H9 (cell line): ENCODE measurements around the gene THY1. TPM values are rescaled to one million over a fixed set of nuclear protein-coding genes. Genes with fewer than 3 reads are reported as not detected.

Experiments
- DNase-seq: peaks from one replicate; pipeline ENCODE4 v3.0.0-alpha.2; 2017
- H2AFZ ChIP-seq: one replicate; pipeline ENCODE4 v1.6.1; 2013; ENCODE audit warnings: mild to moderate bottlenecking, low read length, control low read depth, moderate library complexity
- H2AK5ac ChIP-seq: 2 replicates; pipeline ENCODE4 v1.6.1; 2013; ENCODE audit warnings: low read length, control low read depth, mixed read lengths; ENCODE audit not compliant: insufficient read length
- H2BK120ac ChIP-seq: one replicate; pipeline ENCODE4 v1.6.1; 2013; ENCODE audit warnings: low read depth, mild to moderate bottlenecking, low read length, control low read depth, inconsistent platforms; ENCODE audit not compliant: poor library complexity, severe bottlenecking
- H2BK12ac ChIP-seq: 2 replicates; pipeline ENCODE4 v1.6.1; 2013; ENCODE audit warnings: low read length, control low read depth, mixed read lengths, low read depth; ENCODE audit not compliant: insufficient read length
- H2BK15ac ChIP-seq: 2 replicates; pipeline ENCODE4 v1.6.1; 2013; ENCODE audit warnings: low read depth, low read length, control low read depth
- H2BK20ac ChIP-seq: one replicate; pipeline ENCODE4 v1.6.1; 2013; ENCODE audit warnings: low read depth, mild to moderate bottlenecking, low read length, control low read depth, inconsistent platforms; ENCODE audit not compliant: poor library complexity, severe bottlenecking
- H2BK5ac ChIP-seq: 2 replicates; pipeline ENCODE4 v1.6.1; 2013; ENCODE audit warnings: low read length, control low read depth, mixed read lengths; ENCODE audit not compliant: insufficient read length
- H3K14ac ChIP-seq: 2 replicates; pipeline ENCODE4 v1.6.1; 2013; ENCODE audit warnings: low read length, control low read depth; ENCODE audit not compliant: insufficient read depth
- H3K18ac ChIP-seq: 2 replicates; pipeline ENCODE4 v1.6.1; 2013; ENCODE audit warnings: low read depth, mild to moderate bottlenecking, mixed read lengths, low read length, control low read depth; ENCODE audit not compliant: insufficient read length
- H3K23ac ChIP-seq: 2 replicates; pipeline ENCODE4 v1.6.1; 2013; ENCODE audit warnings: low read length, control low read depth, mixed read lengths, low read depth; ENCODE audit not compliant: insufficient read length
- H3K23me2 ChIP-seq: 2 replicates; pipeline ENCODE4 v1.6.1; 2013; ENCODE audit warnings: low read depth, mild to moderate bottlenecking, mixed read lengths, low read length, control low read depth; ENCODE audit not compliant: insufficient read length, poor library complexity, severe bottlenecking
- H3K27ac ChIP-seq: 2 replicates; pipeline ENCODE4 v1.5.1; 2013; ENCODE audit warnings: low read length, control low read depth, mixed read lengths, low read depth; ENCODE audit not compliant: insufficient read length
- H3K27me3 ChIP-seq: 2 replicates; pipeline ENCODE4 v1.6.1; 2013; ENCODE audit warnings: low read length, control low read depth, inconsistent platforms; ENCODE audit not compliant: insufficient read depth
- H3K4ac ChIP-seq: 2 replicates; pipeline ENCODE4 v1.6.1; 2013; ENCODE audit warnings: low read depth, mild to moderate bottlenecking, control low read depth, inconsistent platforms, low read length, moderate library complexity
- H3K4me1 ChIP-seq: 2 replicates; pipeline ENCODE4 v1.6.1; 2013; ENCODE audit warnings: low read length, control low read depth, inconsistent platforms; ENCODE audit not compliant: insufficient read depth
- H3K4me2 ChIP-seq: 2 replicates; pipeline ENCODE4 v1.6.1; 2013; ENCODE audit warnings: low read length, control low read depth, mixed read lengths; ENCODE audit not compliant: insufficient read length, insufficient read depth
- H3K56ac ChIP-seq: 2 replicates; pipeline ENCODE4 v1.6.1; 2013; ENCODE audit warnings: low read depth, mild to moderate bottlenecking, mixed read lengths, low read length, control low read depth; ENCODE audit not compliant: insufficient read length
- H3K79me1 ChIP-seq: 2 replicates; pipeline ENCODE4 v1.6.1; 2013; ENCODE audit warnings: low read depth, mild to moderate bottlenecking, moderate library complexity, low read length, control low read depth, inconsistent platforms; ENCODE audit not compliant: insufficient read depth, poor library complexity, severe bottlenecking
- H3K79me2 ChIP-seq: 2 replicates; pipeline ENCODE4 v1.6.1; 2013; ENCODE audit warnings: low read length, control low read depth, inconsistent platforms; ENCODE audit not compliant: insufficient read depth
- H3K9ac ChIP-seq: 2 replicates; pipeline ENCODE4 v1.6.1; 2013; ENCODE audit warnings: low read length, control low read depth, mixed read lengths; ENCODE audit not compliant: insufficient read length; ENCODE audit errors: extremely low read depth
- H3K9me3 ChIP-seq: one replicate; pipeline ENCODE4 v1.6.1; 2013; ENCODE audit warnings: low read depth, low read length, inconsistent platforms; ENCODE audit not compliant: control insufficient read depth
- H3T11ph ChIP-seq: one replicate; pipeline ENCODE4 v1.6.1; 2013; ENCODE audit warnings: mild to moderate bottlenecking, low read length, control low read depth, inconsistent platforms
- H4K20me1 ChIP-seq: one replicate; pipeline ENCODE4 v1.6.1; 2013; ENCODE audit not compliant: control insufficient read depth, insufficient read length, insufficient read depth
- H4K5ac ChIP-seq: 2 replicates; pipeline ENCODE4 v1.6.1; 2013; ENCODE audit warnings: low read depth, mild to moderate bottlenecking, mixed read lengths, low read length, control low read depth; ENCODE audit not compliant: insufficient read length
- H4K8ac ChIP-seq: replicated peaks from 2 replicates; pipeline ENCODE4 v1.6.1; 2013; ENCODE audit warnings: low read length, control low read depth, mixed read lengths, low read depth; ENCODE audit not compliant: insufficient read length
- H4K91ac ChIP-seq: 2 replicates; pipeline ENCODE4 v1.6.1; 2013; ENCODE audit warnings: low read depth, mild to moderate bottlenecking, moderate library complexity, mixed read lengths, low read length, control low read depth; ENCODE audit not compliant: insufficient read length
- H3K27ac Mint-ChIP-seq, 3 experiments: 2 replicates in 2 of 3; 3 replicates in 1 of 3; pipeline ENCODE4 v1.8.0; 2020 to 2021; ENCODE audit warnings: mixed read lengths in 3 of 3, mild to moderate bottlenecking in 1 of 3, moderate library complexity in 1 of 3
- H3K27me3 Mint-ChIP-seq: 2 replicates; pipeline ENCODE4 v1.8.0; 2021; ENCODE audit warnings: low read depth, mild to moderate bottlenecking, moderate library complexity, mixed read lengths
- H3K36me3 Mint-ChIP-seq, 3 experiments: 2 replicates in 2 of 3; 3 replicates in 1 of 3; pipeline ENCODE4 v1.8.0; 2020 to 2021; ENCODE audit warnings: low read depth in 3 of 3, mixed read lengths in 3 of 3; ENCODE audit not compliant: insufficient read depth in 1 of 3
- H3K4me1 Mint-ChIP-seq, 2 experiments: 2 replicates each; pipeline ENCODE4 v1.8.0; 2020; ENCODE audit warnings: mixed read lengths in 2 of 2
- H3K4me3 Mint-ChIP-seq, 2 experiments: 2 replicates in 1 of 2; 3 replicates in 1 of 2; pipeline ENCODE4 v1.8.0; 2020 to 2021; ENCODE audit warnings: mild to moderate bottlenecking in 2 of 2, mixed read lengths in 2 of 2, moderate library complexity in 1 of 2
- H3K9me3 Mint-ChIP-seq, 2 experiments: 2 replicates in 1 of 2; 3 replicates in 1 of 2; pipeline ENCODE4 v1.8.0; 2020; ENCODE audit warnings: mild to moderate bottlenecking in 2 of 2, mixed read lengths in 2 of 2, moderate library complexity in 1 of 2
- WGBS: extraction: QIAGEN DNeasy Blood & Tissue Kit; methylation state at CpG from one replicate; pipeline ENCODE4 v1.1.7; 2013; ENCODE audit warnings: missing lambda C conversion rate, low lambda C conversion rate, mixed read lengths; ENCODE audit not compliant: insufficient read length; ENCODE audit errors: extremely low coverage; 5-methylcytosine and 5-hydroxymethylcytosine counted together
- total RNA-seq: library from RNA; stranded (reverse); gene quantifications from 2 replicates; pipeline ENCODE4 v1.2.1, GENCODE V29; 2021
- TF ChIP-seq, protein P1 (sequence below): fragments of 200-600 bp; sonication (generic); conservative IDR thresholded peaks from 3 replicates; pipeline ENCODE4 v1.8.0; 2021; ENCODE audit warnings: antibody characterized with exemption, mild to moderate bottlenecking

Gene THY1
- total RNA-seq, 1 experiment from 2014 or later = 176 TPM

DNA sequence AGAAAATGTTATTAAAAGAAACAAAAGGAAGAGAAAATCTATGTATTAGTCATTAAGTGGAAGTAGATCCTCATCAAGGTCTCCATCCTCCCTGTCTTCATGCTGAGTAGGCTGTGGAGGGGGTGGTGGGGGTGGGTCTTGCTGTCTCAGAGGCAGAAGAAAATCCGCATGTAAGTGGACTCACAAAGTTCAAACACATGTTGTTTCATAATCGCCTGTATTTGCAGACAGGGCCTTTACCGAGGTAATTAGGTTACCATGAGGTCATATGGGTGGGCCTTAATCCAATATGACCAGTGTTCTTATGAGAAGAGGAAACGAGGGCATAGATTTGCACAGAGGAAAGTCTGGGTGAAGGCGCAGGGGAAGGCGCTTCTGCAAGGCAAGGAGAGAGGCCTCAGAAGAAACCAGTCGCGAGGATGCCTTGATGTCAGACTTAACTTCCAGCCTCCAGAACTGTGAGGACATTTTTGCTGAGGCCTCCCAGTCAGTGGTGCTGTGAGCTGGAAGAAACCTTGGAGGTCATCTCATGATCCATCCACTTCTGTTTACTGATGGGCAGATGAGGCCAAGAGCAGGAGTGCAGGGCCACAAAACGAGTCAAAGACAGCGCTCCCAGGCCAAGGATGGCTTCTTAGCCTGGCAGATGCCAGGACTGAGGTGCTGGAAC, 49.3 kb upstream of the THY1 start:
- H3K23ac ChIP-seq = no peak overlapping the region
- H3K4me3 Mint-ChIP-seq = no peak overlapping the region
- 0 out of 7 replicates have a peak overlapping the region, but pooled peaks of 1 of the 3 experiments have one; percentile 66 for H3K27ac Mint-ChIP-seq
- no peak overlapping the region for H3K4ac ChIP-seq
- no peak overlapping the region for H3K27ac ChIP-seq
- H3K27me3 Mint-ChIP-seq = peaks cover 15% of the 10 kb centered on the region
- no peak overlapping the region for H3K14ac ChIP-seq
- H2AK5ac ChIP-seq = no peak overlapping the region
- H3T11ph ChIP-seq = no peak overlapping the region
- no peaks in the 10 kb centered on the region for H3K9me3 ChIP-seq
- TF ChIP-seq, protein P1, sequence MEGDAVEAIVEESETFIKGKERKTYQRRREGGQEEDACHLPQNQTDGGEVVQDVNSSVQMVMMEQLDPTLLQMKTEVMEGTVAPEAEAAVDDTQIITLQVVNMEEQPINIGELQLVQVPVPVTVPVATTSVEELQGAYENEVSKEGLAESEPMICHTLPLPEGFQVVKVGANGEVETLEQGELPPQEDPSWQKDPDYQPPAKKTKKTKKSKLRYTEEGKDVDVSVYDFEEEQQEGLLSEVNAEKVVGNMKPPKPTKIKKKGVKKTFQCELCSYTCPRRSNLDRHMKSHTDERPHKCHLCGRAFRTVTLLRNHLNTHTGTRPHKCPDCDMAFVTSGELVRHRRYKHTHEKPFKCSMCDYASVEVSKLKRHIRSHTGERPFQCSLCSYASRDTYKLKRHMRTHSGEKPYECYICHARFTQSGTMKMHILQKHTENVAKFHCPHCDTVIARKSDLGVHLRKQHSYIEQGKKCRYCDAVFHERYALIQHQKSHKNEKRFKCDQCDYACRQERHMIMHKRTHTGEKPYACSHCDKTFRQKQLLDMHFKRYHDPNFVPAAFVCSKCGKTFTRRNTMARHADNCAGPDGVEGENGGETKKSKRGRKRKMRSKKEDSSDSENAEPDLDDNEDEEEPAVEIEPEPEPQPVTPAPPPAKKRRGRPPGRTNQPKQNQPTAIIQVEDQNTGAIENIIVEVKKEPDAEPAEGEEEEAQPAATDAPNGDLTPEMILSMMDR = no peak
- no peak overlapping the region for H2BK12ac ChIP-seq
- H4K91ac ChIP-seq = no peak overlapping the region
- no peaks in the 10 kb centered on the region for H3K23me2 ChIP-seq
- H2AFZ ChIP-seq = no peak overlapping the region
- peaks cover 14 to 22% of the 10 kb centered on the region in 2 experiments for H3K4me1 Mint-ChIP-seq
- H3K18ac ChIP-seq = no peak overlapping the region
- H3K27me3 ChIP-seq = no peaks in the 10 kb centered on the region
- DNase-seq = peak; percentile 24
- no peak overlapping the region for H2BK5ac ChIP-seq
- no peaks in the 10 kb centered on the region for H4K20me1 ChIP-seq
- no peak overlapping the region for H4K8ac ChIP-seq
- no peak overlapping the region for H3K9ac ChIP-seq
- H2BK20ac ChIP-seq = no peak overlapping the region
- no peaks in the 10 kb centered on the region for H3K79me2 ChIP-seq
- no CpG with 5 or more reads among the region's 10 CpGs for WGBS
- no peak overlapping the region for H3K56ac ChIP-seq
- H3K4me1 ChIP-seq = peaks cover 3% of the 10 kb centered on the region; the same call in 1 of the 2 replicates
- H2BK15ac ChIP-seq = no peak overlapping the region
- no peaks in the 10 kb centered on the region for H3K9me3 Mint-ChIP-seq
- no peak overlapping the region for H2BK120ac ChIP-seq
- H3K36me3 Mint-ChIP-seq = no peaks in the 10 kb centered on the region
- H3K4me2 ChIP-seq = no peak overlapping the region
- no peaks in the 10 kb centered on the region for H3K79me1 ChIP-seq
- no peak overlapping the region for H4K5ac ChIP-seq
